NCI-H2081 (cell line): ENCODE measurements around the gene SHISA5.
A peak's percentile ranks its signal among the peaks of the same experiment; 100 is the strongest.

Source experiments
- DNase-seq, 2 experiments: peaks; one replicate each; lab custom pipeline; 2025; lab: John Stamatoyannopoulos, UW

The SHISA5 gene

DNA sequence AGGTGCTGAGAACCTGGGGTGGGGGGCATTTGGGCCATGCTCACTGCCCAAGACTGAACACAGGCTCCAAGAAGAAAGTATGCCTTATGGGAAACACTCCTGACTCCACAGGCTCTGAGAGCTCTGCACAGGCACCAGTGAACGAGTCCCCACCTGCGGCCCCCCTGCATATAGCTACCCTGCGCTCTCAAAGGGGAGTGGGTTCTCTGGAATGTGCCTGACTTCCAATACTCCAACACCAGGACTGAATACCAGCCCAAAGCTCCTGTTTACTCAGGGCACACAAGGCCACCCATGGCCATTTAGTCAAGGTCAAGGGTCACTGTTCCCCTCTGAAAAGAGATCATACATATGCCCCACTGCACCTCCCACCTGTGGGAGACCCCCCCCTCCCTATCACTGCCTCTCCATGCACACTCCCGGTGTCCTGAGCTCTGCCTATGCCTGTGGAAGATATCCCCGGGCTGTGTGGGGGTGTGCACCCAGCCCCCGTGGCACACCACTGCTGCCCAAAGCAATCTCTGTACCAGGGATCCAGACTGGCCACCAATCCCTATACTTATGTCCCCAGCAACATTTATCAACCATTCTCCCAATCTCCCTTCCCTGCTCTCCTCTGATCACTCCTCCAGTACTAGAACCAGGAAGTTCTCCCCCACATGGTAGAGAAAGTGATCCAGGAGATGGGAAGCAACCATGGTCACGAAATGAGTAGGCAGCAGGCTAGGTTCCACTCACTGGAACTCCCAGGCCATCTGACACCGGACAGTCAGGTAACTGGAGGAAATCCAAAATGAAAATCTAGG lies 72.5 kb downstream of the SHISA5 start:
- DNase-seq, result no peak

DNA sequence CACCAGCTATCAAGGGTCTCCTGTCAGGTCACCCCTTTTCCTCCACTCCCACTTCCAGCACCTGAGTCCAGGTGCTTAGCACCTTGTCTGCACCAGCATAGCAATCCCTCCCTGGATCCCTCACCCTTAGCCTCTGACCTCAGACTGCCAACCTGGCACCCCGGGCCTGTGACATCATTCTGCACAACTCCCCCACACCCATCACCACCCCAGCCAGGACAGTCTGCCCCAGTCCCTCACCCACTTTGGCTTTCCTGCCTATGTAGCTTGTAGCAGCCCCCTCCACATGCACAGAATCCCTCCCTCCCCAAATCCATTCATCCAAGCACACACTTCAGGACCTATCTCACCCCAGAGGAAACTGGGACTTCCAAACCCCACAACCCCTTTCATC lies 73.3 kb downstream of the SHISA5 start:
- no peak for DNase-seq

DNA sequence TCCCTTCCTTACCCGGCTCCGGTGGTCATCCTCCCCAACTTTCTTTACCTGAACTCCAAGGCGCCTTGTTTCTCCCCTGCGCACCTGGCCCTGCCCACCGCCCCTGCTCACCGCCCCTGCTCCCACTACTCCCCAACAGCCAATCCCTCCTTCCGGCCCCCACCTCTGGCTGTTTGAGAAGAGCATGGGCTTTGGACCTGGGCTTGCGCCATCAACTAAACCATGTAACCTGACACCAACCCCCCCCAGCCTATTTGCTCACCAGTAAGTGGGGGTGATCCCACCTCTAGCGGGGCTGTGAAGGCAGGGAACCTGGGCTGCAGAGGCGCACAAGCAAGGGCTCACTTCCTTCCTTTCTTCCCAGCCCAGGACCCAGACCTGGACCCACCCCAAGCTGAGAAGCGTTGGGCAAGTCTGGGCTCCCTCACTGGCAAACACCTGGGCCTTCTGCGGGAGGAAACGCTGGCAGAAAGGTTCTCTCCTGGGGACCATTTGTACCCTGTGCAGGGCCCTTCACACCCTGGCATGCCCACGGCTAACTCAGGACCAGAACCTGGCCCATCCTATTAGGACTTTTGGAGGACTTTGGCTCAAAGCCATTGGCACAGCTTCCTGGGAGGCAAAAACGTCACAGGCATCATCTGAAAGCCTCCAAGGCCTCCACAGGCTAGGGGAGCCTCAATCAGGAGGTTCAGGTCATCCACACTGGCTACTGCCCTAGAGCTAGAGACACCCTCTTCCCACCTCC lies 73.8 kb downstream of the SHISA5 start, which contains the start of gene PLXNB1:
PLXNB1 (minus strand) TSS at position 127 of the 748 bp plus-strand sequence. CDS start 5,475 bp downstream, outside the sequence.
- peak; percentile 79 to 87 for DNase-seq

DNA sequence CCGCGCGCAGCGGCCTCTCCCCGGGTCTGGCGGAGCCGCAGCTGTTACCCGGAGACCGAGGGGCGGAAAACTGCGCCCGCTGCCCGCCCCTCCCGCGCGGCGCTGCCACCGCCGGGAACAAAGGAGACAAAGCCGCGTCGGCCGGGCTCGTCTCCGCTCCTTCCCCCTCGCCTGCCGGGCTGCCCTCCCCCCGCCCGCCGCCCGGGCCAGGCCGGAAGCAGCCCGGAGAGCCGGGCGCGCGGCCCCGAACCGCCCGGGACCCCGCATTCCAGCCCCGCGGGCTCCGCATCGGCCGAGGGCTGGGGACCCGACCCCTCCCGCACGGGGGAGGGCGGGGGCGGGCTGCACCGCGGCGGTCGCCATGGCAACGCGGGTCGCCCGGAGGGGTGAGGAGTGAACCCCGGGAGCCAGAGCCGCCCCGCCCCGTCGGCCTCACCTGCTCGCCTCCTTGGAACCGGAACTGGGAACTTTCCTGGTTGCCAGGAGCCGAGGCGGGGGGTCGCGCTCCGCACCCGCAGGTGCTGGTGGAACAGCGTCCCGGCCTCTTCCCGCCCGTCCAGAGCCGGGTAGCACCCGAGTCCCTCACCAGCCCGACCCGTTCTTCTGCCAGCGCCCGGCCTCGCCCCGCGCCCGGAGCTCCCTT lies 74.5 kb downstream of the SHISA5 start:
- DNase-seq, result peak; percentile 83 to 87

DNA sequence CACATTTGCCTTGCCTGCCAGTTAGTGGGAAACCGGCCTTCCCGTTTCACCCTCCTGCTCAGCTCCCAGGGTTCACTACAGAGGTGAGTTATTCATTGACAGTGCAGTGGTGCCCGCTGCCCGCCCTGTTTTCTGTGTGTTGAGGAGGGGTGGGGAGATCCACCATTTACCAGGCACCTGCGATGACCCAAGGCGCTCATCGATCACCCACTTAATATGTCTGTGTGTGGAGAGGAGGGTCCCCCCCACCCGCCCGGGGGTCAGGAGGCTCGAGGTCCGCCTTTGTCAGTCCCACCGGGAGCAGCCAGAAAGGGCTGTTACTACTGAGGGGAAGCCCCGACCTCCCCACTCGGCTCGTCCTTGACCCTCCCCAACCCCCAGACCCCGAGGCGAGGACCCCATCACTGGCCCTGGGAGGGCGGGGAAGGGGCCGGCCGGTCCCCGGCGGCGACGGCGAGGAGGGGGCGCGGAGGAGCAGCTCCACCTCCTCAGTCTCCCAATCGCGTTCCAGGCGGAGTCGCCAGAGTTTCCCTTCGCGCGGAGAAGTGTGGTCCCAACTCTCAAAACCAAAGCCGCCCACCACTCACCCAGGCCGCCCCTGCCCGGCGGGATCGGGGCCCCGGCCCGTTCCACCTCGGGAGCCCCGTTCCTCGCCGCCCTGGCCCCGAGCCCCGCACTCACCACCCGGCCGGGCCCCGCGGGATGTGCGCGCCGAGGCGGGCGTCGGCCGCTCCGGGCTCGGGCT lies 75.2 kb downstream of the SHISA5 start:
- peak in 1 of 2 experiments; percentile 50 for DNase-seq

DNA sequence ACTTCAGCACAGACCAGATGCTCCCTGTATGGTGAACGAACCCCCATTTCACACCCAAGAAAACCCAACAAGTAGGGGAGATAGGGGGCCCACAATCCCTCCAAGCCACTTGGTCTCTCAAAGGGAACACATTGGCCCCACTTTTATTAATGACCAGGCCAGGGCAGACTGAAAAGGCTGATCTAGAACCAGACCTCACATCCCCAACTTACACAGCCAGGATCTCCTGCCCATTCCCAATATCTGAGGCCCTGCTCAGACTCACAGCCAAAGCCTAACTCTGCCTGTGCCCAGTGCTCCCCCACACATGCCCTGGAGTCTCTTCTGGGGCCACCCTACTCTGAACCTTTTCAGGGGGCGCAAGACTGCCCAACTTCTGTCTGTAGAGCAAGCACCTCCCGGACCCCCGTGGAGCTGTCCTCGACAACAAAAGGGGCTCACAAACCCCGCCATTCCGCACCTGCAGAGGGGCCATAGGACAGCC lies 75.8 kb downstream of the SHISA5 start:
- DNase-seq, result no peak

DNA sequence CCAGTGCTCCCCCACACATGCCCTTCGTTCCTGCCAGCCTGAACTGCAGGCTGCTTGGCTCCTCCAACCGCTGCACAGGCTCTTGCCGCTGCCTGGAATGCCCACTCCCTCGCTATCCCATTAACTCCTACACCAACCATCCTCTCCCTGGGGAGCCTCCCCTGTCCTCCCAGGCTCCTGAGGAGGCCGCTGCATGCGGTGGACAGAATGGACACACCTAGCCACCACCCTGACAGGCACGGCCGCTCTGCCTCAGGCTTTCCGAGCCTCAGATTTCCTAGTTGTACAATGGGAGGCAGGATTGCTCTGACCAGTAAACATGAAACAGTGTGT lies 76.4 kb downstream of the SHISA5 start:
- no peak for DNase-seq

DNA sequence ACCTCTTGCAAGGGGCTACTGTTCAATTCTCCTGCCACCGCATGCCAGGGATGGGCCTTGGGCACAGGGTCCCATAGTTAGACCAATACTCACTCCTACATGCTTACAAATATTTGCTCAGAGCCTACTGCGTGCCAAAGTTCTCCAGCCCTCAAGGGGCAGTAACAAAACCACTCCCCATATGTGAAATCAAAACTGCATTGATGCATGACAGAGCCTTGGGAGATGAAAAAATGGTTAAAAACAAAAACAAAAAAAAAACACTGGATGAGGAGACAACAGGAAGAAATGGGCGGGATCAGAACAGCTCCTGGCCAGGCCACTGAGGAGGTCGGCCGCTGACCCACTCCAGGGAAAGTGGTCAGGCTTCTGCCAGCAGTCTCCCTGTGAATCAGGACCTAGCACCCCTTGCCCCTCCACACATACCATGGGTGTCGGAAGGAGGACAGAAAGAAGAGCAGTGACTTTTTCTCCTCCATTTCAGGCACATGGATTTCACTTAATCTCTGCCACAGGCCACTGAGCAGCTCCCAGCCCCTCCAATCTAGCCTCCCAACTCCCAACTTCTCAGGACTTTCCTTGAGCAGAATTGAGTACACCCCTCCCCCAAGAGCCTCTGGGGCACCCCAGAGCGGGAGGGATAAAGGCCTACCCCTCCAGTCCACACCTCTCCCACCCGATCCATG lies 76.9 kb downstream of the SHISA5 start:
- DNase-seq, result no peak

DNA sequence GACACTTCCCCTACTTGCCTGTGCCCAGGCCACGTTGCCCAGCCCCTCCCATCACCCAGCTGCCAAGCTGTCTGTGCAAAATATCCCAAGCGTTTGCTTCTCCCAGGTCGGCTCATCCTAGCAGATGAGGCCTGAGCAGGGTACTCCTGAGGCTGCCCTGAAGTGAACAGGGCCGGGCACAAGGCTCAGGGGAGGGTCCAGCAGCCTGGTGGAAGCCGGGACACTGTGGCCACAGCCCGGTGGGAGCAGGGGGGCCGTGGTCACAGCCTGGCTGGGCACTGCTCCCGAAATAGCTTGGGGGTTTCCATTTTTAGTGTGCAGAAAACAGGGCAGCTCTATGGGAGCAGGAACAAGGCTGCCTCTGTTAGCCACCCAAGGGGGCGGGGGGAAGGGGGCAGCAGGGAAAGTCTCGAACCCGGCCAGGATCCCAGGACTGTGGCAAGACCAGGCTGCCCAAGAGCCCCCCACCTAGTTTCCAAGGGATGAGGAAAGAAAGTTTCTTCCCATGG lies 77.5 kb downstream of the SHISA5 start:
- DNase-seq, result no peak

DNA sequence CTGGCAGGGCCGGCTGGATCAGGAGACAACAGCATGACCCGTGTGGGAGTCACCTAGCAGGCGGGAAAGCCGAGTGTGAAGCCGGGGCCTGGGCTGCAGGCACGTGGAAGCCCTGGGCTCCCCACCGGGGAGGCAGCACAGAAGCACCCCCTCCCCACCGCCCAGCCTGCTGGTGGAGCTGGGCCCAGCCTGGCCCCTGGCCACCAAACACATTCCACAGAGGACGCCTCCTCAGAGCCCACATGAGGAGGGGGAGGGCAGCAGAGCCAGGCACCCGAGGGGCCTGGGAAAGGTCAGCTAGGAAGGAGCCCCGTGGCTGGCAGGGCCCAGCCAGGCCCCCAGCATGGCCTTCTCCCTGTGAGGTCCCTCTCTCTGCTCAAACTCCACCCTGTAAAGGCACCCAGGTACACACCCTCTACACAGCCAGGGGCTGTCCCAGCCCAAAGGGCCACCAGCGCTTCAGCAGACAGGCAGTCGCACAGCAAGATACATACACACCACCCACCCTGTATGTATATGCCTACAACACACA lies 78.6 kb downstream of the SHISA5 start:
- DNase-seq, result no peak

DNA sequence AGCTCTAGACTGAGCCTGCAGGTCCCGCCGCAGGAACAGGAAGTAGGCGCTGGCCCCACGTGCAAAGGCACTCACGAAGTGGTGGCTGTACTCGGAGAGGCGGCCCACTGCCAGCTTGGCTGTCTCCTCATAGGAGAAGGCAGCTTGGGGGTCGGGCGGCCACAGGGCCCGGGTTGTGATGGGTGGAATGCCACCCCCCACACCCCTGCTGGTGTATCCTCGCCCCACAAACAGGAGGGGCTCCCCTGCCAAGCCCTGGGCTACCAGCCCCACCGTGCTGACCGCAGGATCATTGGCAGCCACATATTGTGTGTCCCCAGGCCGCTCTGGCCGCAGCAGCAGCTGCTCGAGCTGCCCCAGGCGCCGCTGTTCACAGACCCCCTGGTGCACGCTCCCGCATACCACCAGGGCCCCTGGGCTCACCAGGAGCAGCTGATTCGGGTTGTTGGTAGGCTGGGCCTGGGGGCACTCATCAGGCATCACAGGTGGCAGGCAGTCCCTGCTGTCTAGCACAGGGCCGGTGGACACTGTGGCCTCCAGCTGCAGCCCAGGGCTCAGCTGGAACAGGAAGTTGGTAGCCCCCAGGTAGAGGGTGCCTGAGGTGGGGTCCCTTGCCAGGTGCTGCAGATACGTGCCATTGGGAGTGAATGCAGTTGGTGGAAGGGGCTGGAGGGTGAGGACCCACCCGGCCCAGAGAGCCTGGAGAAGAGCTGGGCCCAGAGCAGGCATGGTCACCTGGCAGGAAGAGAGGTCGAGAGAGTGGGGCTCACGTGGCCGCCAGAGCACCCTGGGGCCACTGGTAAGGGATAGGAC lies 79.9 kb downstream of the SHISA5 start:
- DNase-seq, result no peak

DNA sequence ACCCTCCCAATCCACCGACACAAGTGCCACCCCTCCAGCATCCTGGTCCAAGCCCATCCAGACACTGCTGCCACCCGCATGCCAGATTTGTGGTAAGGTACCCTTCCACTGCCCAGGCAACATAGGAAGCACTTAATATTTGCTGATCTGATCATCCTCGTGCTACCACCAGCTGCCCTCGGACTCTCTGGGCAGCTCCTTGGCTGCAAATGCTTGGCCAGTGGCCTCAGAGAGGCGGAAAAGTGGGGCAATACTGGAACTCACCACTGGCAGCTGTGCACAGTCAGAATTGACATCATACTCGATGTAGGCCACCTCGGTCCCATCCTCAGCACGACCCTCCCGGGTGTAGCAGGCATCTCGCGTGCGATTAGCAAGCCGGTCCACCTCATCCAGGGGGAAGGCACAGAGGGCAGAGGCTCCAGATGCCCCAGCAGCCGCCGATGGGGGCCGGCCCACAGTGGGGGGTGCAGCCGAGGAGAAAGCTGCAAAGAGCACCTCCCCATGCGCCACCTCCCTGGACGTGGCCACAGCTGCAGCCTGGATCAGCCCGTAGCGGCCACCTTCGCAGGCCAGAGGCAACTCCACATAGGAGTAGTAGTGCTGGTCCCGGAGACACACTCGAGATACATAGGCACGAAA lies 80.6 kb downstream of the SHISA5 start:
- DNase-seq, result no peak

DNA sequence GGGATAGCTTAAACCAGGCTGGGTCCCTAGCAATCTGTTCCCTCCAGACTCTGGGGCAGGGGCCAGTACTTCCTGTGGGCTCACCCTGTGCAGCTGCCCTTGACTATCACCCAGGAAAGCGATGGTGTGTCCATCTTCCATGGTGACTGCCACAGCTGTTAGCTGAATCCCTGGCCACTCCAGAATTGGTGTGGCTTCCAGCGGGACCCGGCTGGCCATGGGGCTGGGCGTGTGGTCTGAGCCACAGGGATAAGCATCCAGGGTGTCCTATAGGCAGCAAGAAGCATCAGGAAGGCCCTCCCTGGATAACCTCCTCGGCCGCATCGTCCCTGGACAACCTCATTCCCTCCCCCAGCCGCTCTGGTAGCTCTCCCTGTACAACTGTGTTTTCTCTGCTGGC lies 81.3 kb downstream of the SHISA5 start:
- DNase-seq, result no peak

DNA sequence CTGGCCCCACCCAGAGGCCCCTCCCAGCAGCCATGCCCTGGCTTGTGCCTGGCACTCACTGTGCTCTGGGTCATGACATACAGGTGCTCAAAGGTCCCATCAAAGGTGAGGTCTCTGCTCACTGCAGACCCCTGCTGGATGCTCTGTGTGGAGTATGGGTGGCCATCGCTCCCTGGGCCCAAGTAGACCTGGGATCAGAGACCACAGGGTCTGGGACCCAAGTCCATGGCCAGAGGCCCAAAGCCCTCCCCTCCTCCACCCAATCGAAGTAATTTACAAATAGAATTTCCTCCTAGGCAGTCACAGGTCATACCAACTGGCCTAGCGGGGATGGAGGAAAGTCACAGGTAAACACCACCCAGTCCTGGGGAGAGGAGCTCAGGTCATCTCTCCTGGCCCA lies 81.7 kb downstream of the SHISA5 start:
- no peak for DNase-seq

DNA sequence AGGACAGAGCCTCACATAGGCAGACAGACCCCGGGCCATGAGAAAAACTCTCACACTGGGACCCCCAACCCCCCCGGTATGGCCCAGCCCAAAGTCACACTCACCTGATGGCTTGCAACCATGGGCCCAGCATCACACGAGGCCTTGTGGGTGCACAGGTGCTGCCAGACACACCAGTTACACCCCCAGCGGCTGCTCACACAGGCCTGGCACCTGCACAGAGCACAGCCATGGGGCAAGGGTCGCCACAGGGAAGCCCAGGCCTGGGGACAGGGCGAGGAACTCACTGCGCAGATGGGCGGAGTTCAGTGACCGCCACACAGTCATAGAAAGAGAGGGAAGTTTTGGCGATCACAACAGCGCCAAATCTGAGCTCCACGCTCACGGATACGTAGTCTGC lies 83.4 kb downstream of the SHISA5 start:
- DNase-seq, result no peak

DNA sequence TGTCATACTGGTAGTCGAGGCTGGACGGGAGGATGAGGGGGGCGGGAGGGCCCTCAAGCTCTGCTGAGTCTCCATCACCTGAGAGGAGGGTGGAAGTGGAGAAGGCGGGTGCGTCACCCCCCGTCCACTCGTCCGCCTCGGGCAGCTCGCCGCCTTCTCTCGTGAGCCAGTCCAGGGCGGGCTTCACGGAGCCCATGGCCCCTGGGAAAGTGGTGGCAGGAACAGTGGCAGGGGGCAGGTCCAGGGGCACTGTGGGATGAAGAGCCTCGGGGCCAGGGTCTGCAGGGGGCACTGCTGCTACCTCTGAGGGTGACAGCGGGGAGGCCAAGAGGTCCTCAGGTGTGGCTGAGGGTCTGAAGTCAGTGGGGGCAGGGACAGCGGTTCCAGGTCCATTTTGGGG lies 84.4 kb downstream of the SHISA5 start:
- no peak for DNase-seq

DNA sequence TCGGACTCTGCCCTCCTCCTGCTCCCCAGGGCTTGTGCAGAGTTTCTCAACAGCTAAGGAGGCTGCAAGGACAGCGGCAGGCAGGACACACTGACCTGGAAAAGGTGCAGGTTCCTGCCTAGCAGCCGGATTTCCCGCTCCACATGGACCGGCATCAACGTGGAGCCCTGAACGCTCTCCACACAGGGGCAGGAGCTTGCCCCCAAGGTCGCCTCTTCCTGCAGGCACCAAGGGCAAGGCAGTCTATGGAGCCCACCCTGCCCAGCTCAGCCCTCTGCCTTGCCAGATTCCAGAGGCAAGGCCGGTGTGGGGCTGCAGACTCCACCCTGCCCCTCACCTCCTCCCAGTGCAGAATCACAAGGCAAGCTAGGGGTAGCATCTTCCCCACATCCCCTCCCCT lies 84.8 kb downstream of the SHISA5 start:
- no peak for DNase-seq

DNA sequence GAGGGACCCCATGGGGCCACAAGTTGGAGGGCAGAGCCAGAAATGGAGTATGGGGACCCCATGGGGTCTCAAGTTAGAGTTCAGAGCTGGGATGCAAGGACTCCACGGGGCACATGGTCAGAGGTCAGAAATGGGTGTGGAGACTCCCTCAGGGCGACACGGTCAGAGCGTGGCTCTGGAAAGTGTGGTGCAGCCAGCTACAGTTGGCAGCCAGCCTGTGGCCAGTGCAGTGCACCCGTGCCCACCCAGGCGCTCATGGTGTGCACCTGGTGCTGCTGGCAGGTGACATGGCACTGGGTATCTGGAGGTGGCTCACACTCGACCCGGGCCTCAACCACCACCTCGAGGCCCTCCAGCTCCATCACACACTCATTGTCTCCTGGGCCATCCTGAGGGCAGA lies 85.3 kb downstream of the SHISA5 start:
- DNase-seq, result no peak

DNA sequence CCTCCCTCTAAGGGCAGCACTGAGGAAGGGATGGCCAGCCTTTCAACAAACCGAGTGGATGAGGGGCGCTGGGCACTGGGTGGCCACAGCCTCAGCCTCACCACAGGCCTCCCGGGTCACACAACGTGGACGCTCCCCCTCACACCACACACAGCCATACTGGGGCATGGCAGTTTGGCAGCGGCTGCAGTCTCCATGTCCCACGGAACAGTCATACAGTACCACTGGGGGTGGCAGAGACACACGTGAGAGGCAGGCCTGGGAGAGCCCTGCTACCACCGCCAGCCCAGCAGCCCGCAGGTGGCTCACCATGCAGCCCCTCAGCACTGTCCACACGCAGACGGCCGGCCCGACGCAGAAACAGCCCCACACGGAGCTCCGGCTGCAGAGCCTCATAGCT lies 85.8 kb downstream of the SHISA5 start:
- no peak for DNase-seq
